ENCODE data around the gene HRAS.

The HRAS gene

DNA sequence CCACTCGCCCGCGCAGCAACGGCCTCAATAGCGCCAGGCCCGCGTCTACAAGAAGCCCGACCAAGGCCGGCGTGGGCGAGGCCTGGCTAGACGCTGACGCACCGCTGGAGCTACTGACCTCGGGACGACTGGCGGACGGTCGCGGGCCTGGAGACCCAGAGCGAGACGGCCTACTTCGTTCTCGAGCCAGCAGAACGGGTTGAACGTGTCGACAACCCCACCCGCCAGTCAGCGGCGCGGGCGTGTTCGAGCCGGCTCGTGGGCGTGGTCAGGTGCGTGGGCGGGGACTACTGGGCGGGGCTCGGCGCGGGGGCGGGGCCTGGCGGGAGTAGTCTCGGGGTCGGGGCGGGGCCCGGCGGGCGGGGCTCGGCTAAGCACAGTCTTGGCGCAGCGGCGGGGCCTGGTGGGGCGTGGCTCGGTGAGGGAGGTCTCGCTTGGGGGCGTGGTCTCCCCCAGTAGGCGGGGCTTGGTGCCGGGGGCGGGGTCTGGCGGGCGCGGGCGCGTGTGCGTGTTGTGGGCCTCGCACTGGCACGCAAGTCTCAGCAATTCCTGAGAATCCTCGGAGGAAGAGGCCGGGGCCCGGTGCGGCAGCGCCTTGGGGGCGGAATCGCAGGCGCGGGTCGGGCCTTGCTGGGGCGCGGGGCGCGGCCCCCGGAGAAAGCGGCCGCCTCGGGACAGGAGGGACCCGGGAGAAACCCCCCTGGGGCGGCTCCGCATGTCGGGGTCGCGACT, 28.2 kb downstream of the HRAS start, which contains the start of gene RNH1:
RNH1 (minus strand) TSS at position 248 of the 732 bp plus-strand sequence. CDS start 5,080 bp downstream, outside the sequence.
- peak; percentile 88 for DNase-seq

DNA sequence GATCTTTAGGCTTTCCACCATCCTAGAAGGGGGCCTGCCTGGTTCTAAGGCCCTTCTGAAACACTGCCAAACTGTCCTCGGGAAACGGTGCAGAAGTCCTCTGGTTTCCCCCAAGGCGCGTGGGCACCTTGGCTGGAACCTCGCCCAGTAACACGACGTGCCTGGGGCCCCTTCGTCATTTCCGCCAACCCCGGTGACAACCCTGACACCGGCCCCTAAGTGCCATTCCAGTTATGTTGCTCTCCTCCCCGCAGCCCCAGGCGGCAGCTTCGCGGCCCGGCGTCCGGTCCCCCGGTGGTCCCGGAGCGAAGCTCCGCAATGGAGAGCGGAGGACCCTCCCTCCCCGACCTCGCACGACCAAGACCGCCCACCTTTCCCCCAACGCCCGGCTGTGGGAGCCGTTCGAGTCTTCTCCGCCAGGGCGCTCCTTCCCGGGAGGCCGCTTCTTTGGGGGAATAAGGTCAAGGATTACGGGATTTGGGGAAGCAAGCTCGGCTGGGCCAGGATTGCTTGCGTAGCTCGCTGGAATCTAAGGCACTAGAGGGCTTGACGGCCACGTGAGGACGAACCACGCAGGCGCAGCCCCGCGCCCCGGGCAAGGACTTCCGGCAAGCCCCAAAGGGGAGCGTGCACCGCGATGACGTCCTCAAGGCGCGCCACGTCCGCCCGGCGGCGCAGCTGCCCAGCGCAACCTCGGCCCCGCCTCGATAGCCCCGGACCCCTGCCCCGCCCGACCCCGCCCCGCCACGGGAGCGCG, 29.0 kb downstream of the HRAS start:
- peak; percentile 92 for DNase-seq

GRCh38 chr11:504994-505344, 30.4 kb downstream of the HRAS start:
- DNase-seq, result no peak

- DNase-seq, result no peak
Measured at GRCh38 chr11:504053-504993, 31.1 kb downstream of the HRAS start.

DNA sequence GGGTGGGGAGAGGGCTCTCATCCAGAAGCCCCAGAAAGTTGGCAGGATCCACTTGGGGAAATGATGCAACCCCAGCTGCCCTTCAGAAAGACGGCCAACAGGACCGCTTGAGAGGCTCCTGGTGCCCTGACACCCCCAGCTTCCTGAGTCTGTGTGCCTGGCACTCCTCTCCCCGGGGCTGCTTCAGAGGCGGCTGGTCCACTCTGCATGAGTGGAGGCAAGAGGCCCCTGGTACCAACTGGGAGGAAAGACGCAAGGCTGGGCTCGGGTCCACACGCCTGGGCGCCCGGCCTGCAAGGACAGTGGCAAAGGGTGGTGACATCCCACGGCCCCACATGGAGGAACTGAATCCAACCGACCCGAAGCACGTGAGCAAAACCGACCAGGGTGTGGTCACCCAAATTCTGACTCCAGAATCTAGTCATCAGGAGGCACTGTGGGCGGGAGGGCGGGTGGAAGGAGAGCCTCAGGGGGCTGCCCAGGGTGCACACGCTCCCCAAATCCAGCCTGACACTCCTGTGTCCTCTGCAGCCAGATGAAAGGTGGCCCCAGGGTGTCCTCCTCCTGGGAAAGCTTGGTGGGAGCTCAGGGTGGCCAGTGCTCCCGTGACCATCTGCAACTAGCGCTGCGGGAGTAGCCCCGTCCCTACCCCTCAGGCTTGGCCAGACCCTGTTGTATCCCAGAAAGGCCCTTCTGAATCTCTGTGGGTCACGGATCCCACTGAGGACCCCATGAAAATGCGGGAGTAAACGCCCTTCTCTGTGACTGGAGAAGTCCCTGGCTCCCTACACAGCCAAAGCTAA, 32.0 kb downstream of the HRAS start:
- no peak for DNase-seq

- no peak for DNase-seq
Measured at GRCh38 chr11:502288-503178, 32.8 kb downstream of the HRAS start.

DNA sequence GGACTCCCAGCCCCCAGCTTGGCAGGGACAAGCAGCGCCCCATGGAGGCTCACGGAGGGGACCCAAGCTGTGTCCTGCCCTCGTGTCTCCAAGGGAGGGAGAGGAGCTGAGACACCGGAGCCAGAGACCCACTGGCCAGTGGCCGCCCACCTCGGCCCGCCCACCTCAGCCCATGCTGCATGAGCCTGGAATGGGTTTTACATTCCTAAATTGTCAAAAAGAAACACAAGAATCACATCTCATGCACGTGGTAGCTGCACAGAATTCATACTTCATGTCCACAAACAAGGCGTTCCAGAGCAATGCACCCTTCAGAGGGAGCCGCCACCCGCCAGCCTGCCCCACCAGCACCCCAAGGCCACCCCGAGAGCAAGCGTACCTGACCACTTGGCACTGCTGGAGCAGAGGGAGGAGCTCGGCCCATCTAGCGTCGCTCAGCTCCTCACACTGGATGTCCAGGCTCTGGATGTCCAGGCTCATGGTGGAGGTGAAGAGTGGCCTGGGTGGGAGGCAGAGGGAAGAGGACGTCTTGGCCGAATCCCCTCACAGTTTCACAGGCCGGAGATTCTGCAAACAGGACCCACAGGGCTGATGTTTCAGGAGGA, 33.6 kb downstream of the HRAS start:
- no peak for DNase-seq

- no peak for DNase-seq
Measured at GRCh38 chr11:501001-501682, 34.2 kb downstream of the HRAS start.

DNA sequence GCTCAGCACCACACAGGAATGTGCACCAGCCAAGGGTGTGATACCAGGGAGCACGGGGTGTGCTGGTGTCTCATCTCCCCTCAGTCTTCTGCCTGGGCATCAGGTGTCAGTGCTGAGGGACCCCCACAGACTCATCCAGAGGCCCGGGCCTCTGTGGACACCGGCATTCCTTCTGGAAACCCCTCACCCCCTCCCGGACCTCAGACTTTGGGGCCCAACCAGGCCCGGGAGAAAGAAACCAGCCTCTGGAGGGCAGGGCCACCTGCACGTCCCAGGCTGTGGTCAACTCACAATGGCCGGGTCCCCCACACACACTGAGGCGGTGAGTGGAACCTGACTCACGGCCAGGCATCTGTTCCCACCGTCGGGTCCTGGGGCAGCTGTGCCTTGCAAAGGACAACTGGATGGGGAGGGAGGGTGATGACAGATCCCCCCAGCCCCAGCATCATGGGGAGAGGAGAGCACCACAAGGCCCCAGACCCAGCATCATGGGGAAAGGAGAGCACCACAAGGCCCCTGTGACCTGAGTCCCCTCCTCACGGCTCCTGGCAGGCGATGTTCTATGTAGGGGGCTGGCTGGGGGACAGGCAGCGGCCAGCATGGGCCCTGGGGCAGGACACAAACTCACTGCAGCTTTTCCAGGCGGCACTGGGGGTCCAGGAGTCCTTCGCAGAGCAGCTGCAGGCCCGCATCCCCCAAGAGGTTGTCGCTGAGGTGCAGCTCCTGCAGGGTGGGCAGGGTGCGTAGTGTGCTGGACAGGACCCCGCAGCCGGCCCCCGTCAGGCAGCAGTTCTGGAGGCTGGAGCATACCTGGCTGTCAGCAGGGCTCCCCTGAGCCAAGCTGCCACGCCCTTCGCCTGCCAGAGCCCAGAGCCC, 35.9 kb downstream of the HRAS start:
- no peak for DNase-seq

DNA sequence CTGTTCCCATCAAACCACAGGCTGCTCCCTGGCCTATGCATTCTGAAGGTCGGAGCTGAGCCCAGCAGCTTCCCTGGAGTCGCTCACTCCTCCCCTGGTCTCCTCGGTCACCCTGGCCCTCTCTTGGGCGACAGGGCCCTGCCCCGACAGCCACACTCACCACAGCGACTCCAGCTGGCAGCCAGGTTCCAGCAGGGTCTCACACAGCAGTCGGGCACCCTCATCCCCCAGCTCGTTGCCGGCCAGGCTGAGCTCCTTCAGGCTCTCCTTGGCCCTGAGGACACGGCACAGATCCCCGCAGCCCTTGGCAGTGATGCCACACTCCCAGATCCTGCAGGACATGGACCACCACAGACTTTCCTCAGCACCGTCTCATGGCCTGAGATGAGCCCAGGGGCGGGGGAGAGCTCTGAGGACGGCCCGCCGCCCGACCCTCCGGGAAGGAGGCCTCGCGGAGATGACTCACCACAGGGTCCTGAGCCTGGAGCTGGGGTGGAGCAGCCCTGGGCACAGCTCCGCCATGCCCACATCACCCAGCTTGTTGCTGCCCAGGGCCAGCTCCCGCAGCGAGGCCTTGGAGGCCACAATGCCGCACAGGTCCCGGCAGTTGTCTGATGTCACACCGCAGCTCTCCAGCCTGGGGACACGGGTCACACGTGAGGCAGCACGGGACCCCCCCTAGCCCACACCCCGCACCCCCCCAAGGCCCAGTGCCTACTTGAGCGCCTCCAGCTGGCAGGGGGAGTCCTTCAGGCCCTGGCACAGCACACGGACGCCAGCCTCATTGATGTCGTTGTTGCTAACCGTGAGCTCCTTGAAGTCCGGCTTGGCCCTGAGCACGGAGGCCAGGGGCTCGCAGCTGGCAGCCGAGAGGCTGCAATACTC, 36.8 kb downstream of the HRAS start:
- DNase-seq, result no peak

- DNase-seq, result no peak
Measured at GRCh38 chr11:497565-498296, 37.6 kb downstream of the HRAS start.

DNA sequence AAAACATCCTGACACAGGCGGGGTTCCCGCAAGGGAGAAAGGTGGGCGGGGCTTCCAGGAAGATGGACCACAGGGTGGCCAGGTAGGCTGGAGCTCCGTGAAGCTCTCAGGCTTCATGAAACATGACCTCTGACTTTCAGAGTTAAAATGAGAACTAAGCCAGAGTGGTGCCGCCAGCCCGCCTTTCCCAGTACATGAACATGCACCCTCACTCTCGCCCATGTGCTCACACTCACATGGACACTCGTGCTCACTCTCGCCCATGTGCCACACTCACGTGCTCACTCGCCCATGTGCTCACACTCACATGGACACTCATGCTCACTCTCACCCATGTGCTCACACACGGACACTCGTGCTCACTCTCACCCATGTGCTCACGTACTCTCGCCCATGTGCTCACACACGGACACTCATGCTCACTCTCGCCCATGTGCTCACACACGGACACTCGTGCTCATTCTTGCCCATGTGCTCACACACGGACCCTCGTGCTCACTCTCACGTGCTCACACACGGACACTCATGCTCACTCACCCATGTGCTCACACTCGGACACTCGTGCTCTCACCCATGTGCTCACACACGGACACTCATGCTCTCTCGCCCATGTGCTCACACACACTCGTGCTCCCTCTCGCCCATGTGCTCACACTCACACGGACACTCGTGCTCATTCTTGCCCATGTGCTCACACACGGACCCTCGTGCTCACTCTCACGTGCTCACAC, 38.4 kb downstream of the HRAS start:
- DNase-seq, result no peak

DNA sequence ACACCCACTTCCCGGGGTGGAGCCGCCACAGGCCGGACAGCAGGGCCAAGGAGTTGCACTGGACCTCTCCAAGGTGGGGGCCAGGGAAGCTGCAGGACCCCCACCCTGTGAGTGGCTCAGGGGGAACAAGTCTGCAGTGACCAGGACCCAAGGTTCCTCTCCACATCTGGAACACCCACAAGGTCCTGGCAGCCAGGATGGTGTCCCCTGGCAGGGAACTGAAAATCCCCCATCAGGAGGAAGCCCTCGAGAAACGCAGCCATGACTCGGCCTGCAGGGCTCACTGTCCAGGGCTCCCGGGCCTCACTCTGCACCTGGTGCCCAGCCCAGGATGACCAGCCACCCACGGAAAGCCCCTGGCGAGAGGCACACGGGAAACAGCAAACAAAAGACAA, 39.8 kb downstream of the HRAS start:
- DNase-seq, result no peak

GRCh38 chr11:494761-495536, 40.4 kb downstream of the HRAS start:
- no peak for DNase-seq

DNA sequence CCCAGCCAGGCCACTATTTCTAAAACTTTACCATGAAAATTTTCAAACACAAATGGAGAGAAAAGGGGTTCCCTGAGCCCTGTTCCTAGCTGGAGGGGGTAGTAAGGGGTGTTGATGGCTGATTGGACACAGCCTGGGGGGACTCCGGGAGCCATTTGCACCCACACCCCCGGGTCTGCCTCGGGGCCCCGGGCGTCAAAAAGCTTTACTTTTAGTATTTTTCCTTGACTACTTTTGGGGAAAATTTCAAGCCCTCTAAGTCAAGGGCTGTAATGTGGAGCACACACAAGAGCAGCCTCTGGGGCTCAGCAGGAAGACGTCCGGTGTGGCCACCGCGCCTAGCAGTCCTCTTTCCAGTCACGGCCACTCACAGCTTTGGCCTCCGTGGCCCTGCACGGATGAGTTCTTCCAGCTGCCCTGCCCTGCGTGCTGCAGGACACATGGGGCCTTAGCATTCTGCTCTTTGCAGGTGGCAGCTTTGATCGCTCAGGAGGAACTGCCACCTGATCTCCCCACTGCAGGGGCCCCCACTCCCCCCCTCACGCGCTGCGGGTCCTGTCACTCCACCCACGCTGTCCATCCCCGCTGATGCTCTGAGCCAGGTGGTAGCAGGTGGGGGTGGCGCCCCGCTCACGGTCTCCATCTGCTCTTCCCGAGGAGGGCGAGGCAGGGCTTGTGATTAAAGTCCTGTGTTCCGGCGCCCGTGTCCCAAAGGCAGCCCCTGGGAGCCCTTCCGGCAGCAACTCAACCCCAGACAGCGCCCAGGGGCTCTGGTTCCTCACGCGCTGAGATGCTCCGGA, 42.7 kb downstream of the HRAS start:
- DNase-seq, result no peak
